ENCODE results near the gene SND1.

Gene SND1

GRCh38 chr7:128080169-128080568 lies 428.2 kb downstream of the SND1 start:
- Histone ChIP-seq H3K4me1 (ENCODE audit: control insufficient read depth, insufficient read depth, low read depth, low read length) (peaks cover 27% of the 10 kb centered on the region), H2AK5ac (ENCODE audit: low read length, severe bottlenecking) (no peak overlapping the region), H3K27me3 (ENCODE audit: control insufficient read depth in 1 of 2, insufficient read depth in 1 of 2, low read length in 2 of 2) (no peaks in the 10 kb centered on the region)

DNA sequence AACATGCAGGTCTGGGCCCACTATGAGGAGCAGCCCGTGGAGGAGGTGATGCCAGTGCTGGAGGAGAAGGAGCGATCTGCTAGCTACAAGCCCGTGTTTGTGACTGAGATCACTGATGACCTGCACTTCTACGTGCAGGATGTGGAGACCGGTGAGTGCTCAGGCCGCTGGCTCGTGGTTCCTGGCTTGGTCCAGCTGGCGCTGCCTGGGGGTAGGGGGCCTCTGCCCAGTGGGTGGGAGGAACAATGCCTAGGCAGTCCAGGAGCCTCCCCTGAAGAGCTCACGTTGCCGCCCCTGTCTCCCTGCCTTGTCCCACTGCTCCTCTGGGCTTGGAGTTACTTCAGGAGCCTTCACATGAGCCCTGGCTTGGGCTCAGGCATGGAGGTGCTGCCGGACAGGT lies 429.4 kb downstream of the SND1 start:
- Histone ChIP-seq H4K91ac (ENCODE audit: low read length) (no peak overlapping the region), H3K79me1 (replicated peaks; ENCODE audit: low read length, poor library complexity, severe bottlenecking) (peaks cover 24% of the 10 kb centered on the region), H4K8ac (ENCODE audit: low read length) (no peak overlapping the region), H3K27me3 (ENCODE audit: control insufficient read depth in 1 of 2, insufficient read depth in 1 of 2, low read length in 2 of 2) (no peaks in the 10 kb centered on the region), H2BK120ac (ENCODE audit: low read depth, low read length) (no peak overlapping the region), H3K4me3 (ENCODE audit: insufficient read depth in 1 of 2, low read depth in 1 of 2, low read length in 2 of 2) (no peak overlapping the region), H3K9me3 (ENCODE audit: control insufficient read depth, low read length) (no peaks in the 10 kb centered on the region), H3K36me3 (ENCODE audit: control insufficient read depth in 1 of 2, insufficient read depth in 2 of 2, low read depth in 1 of 2, low read length in 2 of 2) (peaks cover 82 to 84% of the 10 kb centered on the region in 2 experiments), H3K9ac (ENCODE audit: low read length) (no peak overlapping the region), H2AK5ac (ENCODE audit: low read length, severe bottlenecking) (no peak overlapping the region), H3K4ac (ENCODE audit: low read depth in 1 of 2, low read length in 2 of 2) (no peak overlapping the region), H3K4me1 (ENCODE audit: control insufficient read depth, insufficient read depth, low read depth, low read length) (peaks cover 17% of the 10 kb centered on the region), H3K4me2 (ENCODE audit: low read length, poor library complexity, severe bottlenecking) (no peak overlapping the region), H3K18ac (ENCODE audit: low read depth in 1 of 2, low read length in 2 of 2) (no peak overlapping the region), H3K14ac (ENCODE audit: low read length in 2 of 2) (no peak overlapping the region), H2BK15ac (ENCODE audit: low read depth, poor library complexity, severe bottlenecking) (no peak overlapping the region), H2AFZ (ENCODE audit: low read depth, low read length) (no peak overlapping the region), H3K27ac (ENCODE audit: low read length, poor library complexity, severe bottlenecking) (no peak overlapping the region), H2BK12ac (ENCODE audit: low read length in 2 of 2) (peak overlapping the region in 1 of 2 experiments; percentile 23), H2BK5ac (ENCODE audit: low read depth, low read length, poor library complexity, severe bottlenecking) (no peak overlapping the region), H3K23ac (ENCODE audit: low read length in 2 of 2) (no peak overlapping the region)
- DNase-seq, result no peak
- 94% methylated on average over 11 of the region's 11 CpGs for WGBS

More at GRCh38 chr7:128080169-128080568, 428.2 kb downstream of the SND1 start:
- Histone ChIP-seq H2AFZ (ENCODE audit: low read depth, low read length) (no peak overlapping the region), H2BK12ac (ENCODE audit: low read length in 2 of 2) (no peak overlapping the region), H3K23ac (ENCODE audit: low read length in 2 of 2) (no peak overlapping the region), H3K9me3 (ENCODE audit: control insufficient read depth, low read length) (no peaks in the 10 kb centered on the region), H3K79me1 (replicated peaks; ENCODE audit: low read length, poor library complexity, severe bottlenecking) (peaks cover 24% of the 10 kb centered on the region), H3K9ac (ENCODE audit: low read length) (no peak overlapping the region), H3K36me3 (ENCODE audit: control insufficient read depth in 1 of 2, insufficient read depth in 2 of 2, low read depth in 1 of 2, low read length in 2 of 2) (peaks cover 75 to 80% of the 10 kb centered on the region in 2 experiments), H3K4me2 (ENCODE audit: low read length, poor library complexity, severe bottlenecking) (no peak overlapping the region), H3K27ac (ENCODE audit: low read length, poor library complexity, severe bottlenecking) (no peak overlapping the region), H3K14ac (ENCODE audit: low read length in 2 of 2) (no peak overlapping the region), H2BK15ac (ENCODE audit: low read depth, poor library complexity, severe bottlenecking) (no peak overlapping the region), H2BK5ac (ENCODE audit: low read depth, low read length, poor library complexity, severe bottlenecking) (no peak overlapping the region), H3K4ac (ENCODE audit: low read depth in 1 of 2, low read length in 2 of 2) (no peak overlapping the region), H4K8ac (ENCODE audit: low read length) (no peak overlapping the region), H4K91ac (ENCODE audit: low read length) (no peak overlapping the region), H3K18ac (ENCODE audit: low read depth in 1 of 2, low read length in 2 of 2) (no peak overlapping the region), H3K4me3 (ENCODE audit: insufficient read depth in 1 of 2, low read depth in 1 of 2, low read length in 2 of 2) (no peak overlapping the region), H2BK120ac (ENCODE audit: low read depth, low read length) (no peak overlapping the region)
- no peak for DNase-seq
- 90% methylated on average over 7 of the region's 7 CpGs for WGBS

- Histone ChIP-seq H3K36me3 (ENCODE audit: control insufficient read depth in 1 of 2, insufficient read depth in 2 of 2, low read depth in 1 of 2, low read length in 2 of 2) (peaks cover 84 to 87% of the 10 kb centered on the region in 2 experiments), H3K79me1 (replicated peaks; ENCODE audit: low read length, poor library complexity, severe bottlenecking) (peaks cover 25% of the 10 kb centered on the region), H3K4me1 (ENCODE audit: control insufficient read depth, insufficient read depth, low read depth, low read length) (peaks cover 12% of the 10 kb centered on the region), H4K8ac (ENCODE audit: low read length) (no peak overlapping the region), H2BK120ac (ENCODE audit: low read depth, low read length) (no peak overlapping the region), H3K18ac (ENCODE audit: low read depth in 1 of 2, low read length in 2 of 2) (no peak overlapping the region), H3K23ac (ENCODE audit: low read length in 2 of 2) (no peak overlapping the region), H3K27ac (ENCODE audit: low read length, poor library complexity, severe bottlenecking) (no peak overlapping the region), H3K4ac (ENCODE audit: low read depth in 1 of 2, low read length in 2 of 2) (no peak overlapping the region), H3K9me3 (ENCODE audit: control insufficient read depth, low read length) (no peaks in the 10 kb centered on the region), H3K14ac (ENCODE audit: low read length in 2 of 2) (no peak overlapping the region), H3K4me2 (ENCODE audit: low read length, poor library complexity, severe bottlenecking) (no peak overlapping the region), H2BK12ac (ENCODE audit: low read length in 2 of 2) (no peak overlapping the region), H3K4me3 (ENCODE audit: insufficient read depth in 1 of 2, low read depth in 1 of 2, low read length in 2 of 2) (no peak overlapping the region), H3K27me3 (ENCODE audit: control insufficient read depth in 1 of 2, insufficient read depth in 1 of 2, low read length in 2 of 2) (no peaks in the 10 kb centered on the region), H2BK15ac (ENCODE audit: low read depth, poor library complexity, severe bottlenecking) (no peak overlapping the region), H3K9ac (ENCODE audit: low read length) (no peak overlapping the region), H2BK5ac (ENCODE audit: low read depth, low read length, poor library complexity, severe bottlenecking) (no peak overlapping the region), H2AK5ac (ENCODE audit: low read length, severe bottlenecking) (no peak overlapping the region), H2AFZ (ENCODE audit: low read depth, low read length) (no peak overlapping the region), H4K91ac (ENCODE audit: low read length) (no peak overlapping the region)
- DNase-seq, result no peak
- 94% methylated on average over 4 of the region's 8 CpGs for WGBS
Observed at GRCh38 chr7:128081808-128082207, 429.8 kb downstream of the SND1 start.

- Histone ChIP-seq H3K4me1 (ENCODE audit: control insufficient read depth, insufficient read depth, low read depth, low read length) (peaks cover 6% of the 10 kb centered on the region), H2BK15ac (ENCODE audit: low read depth, poor library complexity, severe bottlenecking) (no peak overlapping the region), H3K9ac (ENCODE audit: low read length) (no peak overlapping the region), H3K27me3 (ENCODE audit: control insufficient read depth in 1 of 2, insufficient read depth in 1 of 2, low read length in 2 of 2) (no peaks in the 10 kb centered on the region), H3K27ac (ENCODE audit: low read length, poor library complexity, severe bottlenecking) (no peak overlapping the region), H4K8ac (ENCODE audit: low read length) (no peak overlapping the region), H2BK120ac (ENCODE audit: low read depth, low read length) (no peak overlapping the region), H3K36me3 (ENCODE audit: control insufficient read depth in 1 of 2, insufficient read depth in 2 of 2, low read depth in 1 of 2, low read length in 2 of 2) (peaks cover 86 to 89% of the 10 kb centered on the region in 2 experiments), H4K91ac (ENCODE audit: low read length) (no peak overlapping the region), H3K14ac (ENCODE audit: low read length in 2 of 2) (no peak overlapping the region), H3K79me1 (replicated peaks; ENCODE audit: low read length, poor library complexity, severe bottlenecking) (peaks cover 26% of the 10 kb centered on the region), H3K18ac (ENCODE audit: low read depth in 1 of 2, low read length in 2 of 2) (no peak overlapping the region), H2BK12ac (ENCODE audit: low read length in 2 of 2) (no peak overlapping the region), H3K9me3 (ENCODE audit: control insufficient read depth, low read length) (no peaks in the 10 kb centered on the region), H2AFZ (ENCODE audit: low read depth, low read length) (no peak overlapping the region), H2AK5ac (ENCODE audit: low read length, severe bottlenecking) (no peak overlapping the region), H3K4me3 (ENCODE audit: insufficient read depth in 1 of 2, low read depth in 1 of 2, low read length in 2 of 2) (no peak overlapping the region), H3K4me2 (ENCODE audit: low read length, poor library complexity, severe bottlenecking) (no peak overlapping the region), H3K23ac (ENCODE audit: low read length in 2 of 2) (no peak overlapping the region), H3K4ac (ENCODE audit: low read depth in 1 of 2, low read length in 2 of 2) (no peak overlapping the region), H2BK5ac (ENCODE audit: low read depth, low read length, poor library complexity, severe bottlenecking) (no peak overlapping the region)
- DNase-seq, result no peak
- 90% methylated on average over 8 of the region's 8 CpGs for WGBS
Observed at GRCh38 chr7:128082431-128082830, 430.4 kb downstream of the SND1 start.
